ENCODE data around the gene CADM2. TPM values are rescaled to one million over a fixed set of nuclear protein-coding genes. Genes with fewer than 3 reads are reported as not detected.

Gene CADM2
- total RNA-seq, 2 donors from 2014 or later, result 24.1 to 29.8 TPM

- Histone ChIP-seq H3K27ac (ENCODE audit: low read depth, low read length) (no peak overlapping the region), H3K36me3 (ENCODE audit: control insufficient read depth, insufficient read depth, low read length) (no peaks in the 10 kb centered on the region), H3K9me3 (ENCODE audit: control insufficient read depth, low read length) (no peaks in the 10 kb centered on the region), H3K4me3 (ENCODE audit: low read length) (no peak overlapping the region), H3K9ac (ENCODE audit: extremely low read depth, low read length, poor library complexity, severe bottlenecking) (no peak overlapping the region), H3K4me1 (ENCODE audit: control insufficient read depth, insufficient read depth, low read length) (no peaks in the 10 kb centered on the region), H3K27me3 (ENCODE audit: control insufficient read depth, insufficient read depth, low read length, poor library complexity, severe bottlenecking) (no peaks in the 10 kb centered on the region)
- 85 to 98% methylated on average over 3 of the region's 3 CpGs for WGBS, 2 experiments (ENCODE audit: insufficient coverage in 1 of 2, insufficient read length in 1 of 2)
- TF ChIP-seq CTCF (conservative IDR thresholded peaks at IDR 0.05), result no peak
- Mint-ChIP-seq H3K4me3 (no peak overlapping the region), H3K4me1 (no peaks in the 10 kb centered on the region), H3K9me3 (no peaks in the 10 kb centered on the region), H3K36me3 (ENCODE audit: low read depth) (no peaks in the 10 kb centered on the region), H3K27me3 (ENCODE audit: insufficient read depth) (no peaks in the 10 kb centered on the region), H3K27ac (no peak overlapping the region)
- DNase-seq, result no peak
Observed at GRCh38 chr3:84998545-84998944, 39.8 kb downstream of the CADM2 start.

GRCh38 chr3:85003479-85003878, 44.7 kb downstream of the CADM2 start:
- Mint-ChIP-seq H3K4me1 (peaks cover 4% of the 10 kb centered on the region), H3K9me3 (no peaks in the 10 kb centered on the region)
- DNase-seq, result no peak

GRCh38 chr3:85004147-85004546, 45.4 kb downstream of the CADM2 start:
- no peak overlapping the region for H3K27ac Mint-ChIP-seq

More at GRCh38 chr3:85003479-85003878, 44.7 kb downstream of the CADM2 start:
- TF ChIP-seq CTCF (conservative IDR thresholded peaks at IDR 0.05), result no peak
- H3K9ac ChIP-seq (ENCODE audit: extremely low read depth, low read length, poor library complexity, severe bottlenecking), result no peak overlapping the region
- Mint-ChIP-seq H3K36me3 (ENCODE audit: low read depth) (no peaks in the 10 kb centered on the region), H3K27ac (no peak overlapping the region), H3K27me3 (ENCODE audit: insufficient read depth) (no peaks in the 10 kb centered on the region), H3K4me3 (no peak overlapping the region)
- no peak overlapping the region for H3K4me3 ChIP-seq (ENCODE audit: low read length)
- H3K36me3 ChIP-seq (ENCODE audit: control insufficient read depth, insufficient read depth, low read length), result no peaks in the 10 kb centered on the region
- no peak overlapping the region for H3K27ac ChIP-seq (ENCODE audit: low read depth, low read length)
- no peaks in the 10 kb centered on the region for H3K9me3 ChIP-seq (ENCODE audit: control insufficient read depth, low read length)
- H3K4me1 ChIP-seq (ENCODE audit: control insufficient read depth, insufficient read depth, low read length), result no peaks in the 10 kb centered on the region
- H3K27me3 ChIP-seq (ENCODE audit: control insufficient read depth, insufficient read depth, low read length, poor library complexity, severe bottlenecking), result no peaks in the 10 kb centered on the region

More at GRCh38 chr3:85004147-85004546, 45.4 kb downstream of the CADM2 start:
- no peak for DNase-seq
- TF ChIP-seq CTCF (conservative IDR thresholded peaks at IDR 0.05), result no peak
- no peaks in the 10 kb centered on the region for H3K27me3 Mint-ChIP-seq (ENCODE audit: insufficient read depth)
- WGBS, 2 experiments (ENCODE audit: insufficient coverage in 1 of 2, insufficient read length in 1 of 2), result 94 to 100% methylated on average over 1 to 3 of the region's 3 CpGs
- Histone ChIP-seq H3K4me1 (ENCODE audit: control insufficient read depth, insufficient read depth, low read length) (no peaks in the 10 kb centered on the region), H3K9ac (ENCODE audit: extremely low read depth, low read length, poor library complexity, severe bottlenecking) (no peak overlapping the region), H3K27me3 (ENCODE audit: control insufficient read depth, insufficient read depth, low read length, poor library complexity, severe bottlenecking) (no peaks in the 10 kb centered on the region), H3K36me3 (ENCODE audit: control insufficient read depth, insufficient read depth, low read length) (no peaks in the 10 kb centered on the region), H3K27ac (ENCODE audit: low read depth, low read length) (no peak overlapping the region), H3K4me3 (ENCODE audit: low read length) (no peak overlapping the region), H3K9me3 (ENCODE audit: control insufficient read depth, low read length) (no peaks in the 10 kb centered on the region)
- H3K36me3 Mint-ChIP-seq (ENCODE audit: low read depth), result no peaks in the 10 kb centered on the region
- H3K9me3 Mint-ChIP-seq, result no peaks in the 10 kb centered on the region
- peaks cover 4% of the 10 kb centered on the region for H3K4me1 Mint-ChIP-seq
- no peak overlapping the region for H3K4me3 Mint-ChIP-seq

All from endodermal cell (in vitro differentiated cells).